Panc1 (cell line): ENCODE measurements around the gene PPP1R3E.

Experiments used
- POLR2AphosphoS5 ChIP-seq: IDR thresholded peaks from 2 replicates; pipeline ENCODE4 v1.6.1; 2012; ENCODE audit warnings: mild to moderate bottlenecking, low read depth, low read length, moderate library complexity
- SIN3A ChIP-seq: IDR thresholded peaks from 2 replicates; pipeline ENCODE4 v1.6.1; 2012; ENCODE audit warnings: low read depth, mild to moderate bottlenecking, low read length, moderate library complexity, borderline replicate concordance; ENCODE audit not compliant: insufficient read depth
- TF ChIP-seq, protein P1 (sequence below): fragments of 450-650 bp; IDR thresholded peaks from 2 replicates; pipeline ENCODE4 v1.5.1; 2017; ENCODE audit warnings: mild to moderate bottlenecking

DNA sequence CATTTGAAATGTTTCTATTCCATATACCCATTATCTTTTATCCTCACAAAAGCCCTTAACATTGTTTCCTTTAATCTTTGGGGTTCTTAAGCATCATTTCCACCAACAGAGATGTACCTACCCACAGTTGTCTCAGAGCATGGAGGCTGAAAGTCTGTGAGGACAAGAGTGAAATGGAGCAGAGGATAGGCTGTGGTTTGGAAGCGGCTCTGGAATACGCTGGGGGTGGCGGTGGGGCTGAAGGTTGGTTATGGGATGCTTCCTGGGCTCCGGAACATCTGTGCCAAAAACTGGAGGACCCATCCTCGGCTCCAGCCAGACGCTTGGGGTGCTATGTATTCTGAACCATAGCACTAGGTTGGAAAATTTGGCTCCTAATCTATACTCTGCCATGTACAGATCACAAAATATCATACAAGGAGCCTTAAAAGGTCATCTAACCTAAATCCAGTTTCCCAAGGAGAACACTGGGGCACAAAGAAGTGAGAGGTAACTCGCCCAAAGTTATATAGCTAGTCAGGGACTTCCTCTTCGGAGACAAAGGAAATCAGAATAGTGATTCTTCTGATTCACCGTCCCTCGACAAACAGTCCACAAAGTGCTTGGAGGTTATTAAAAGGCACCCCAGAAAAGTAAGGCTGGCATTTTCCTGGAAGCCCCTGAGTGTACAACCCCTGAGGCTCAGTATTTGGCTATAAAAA is 2.5 kb downstream of the PPP1R3E start:
- TF ChIP-seq, protein P1, sequence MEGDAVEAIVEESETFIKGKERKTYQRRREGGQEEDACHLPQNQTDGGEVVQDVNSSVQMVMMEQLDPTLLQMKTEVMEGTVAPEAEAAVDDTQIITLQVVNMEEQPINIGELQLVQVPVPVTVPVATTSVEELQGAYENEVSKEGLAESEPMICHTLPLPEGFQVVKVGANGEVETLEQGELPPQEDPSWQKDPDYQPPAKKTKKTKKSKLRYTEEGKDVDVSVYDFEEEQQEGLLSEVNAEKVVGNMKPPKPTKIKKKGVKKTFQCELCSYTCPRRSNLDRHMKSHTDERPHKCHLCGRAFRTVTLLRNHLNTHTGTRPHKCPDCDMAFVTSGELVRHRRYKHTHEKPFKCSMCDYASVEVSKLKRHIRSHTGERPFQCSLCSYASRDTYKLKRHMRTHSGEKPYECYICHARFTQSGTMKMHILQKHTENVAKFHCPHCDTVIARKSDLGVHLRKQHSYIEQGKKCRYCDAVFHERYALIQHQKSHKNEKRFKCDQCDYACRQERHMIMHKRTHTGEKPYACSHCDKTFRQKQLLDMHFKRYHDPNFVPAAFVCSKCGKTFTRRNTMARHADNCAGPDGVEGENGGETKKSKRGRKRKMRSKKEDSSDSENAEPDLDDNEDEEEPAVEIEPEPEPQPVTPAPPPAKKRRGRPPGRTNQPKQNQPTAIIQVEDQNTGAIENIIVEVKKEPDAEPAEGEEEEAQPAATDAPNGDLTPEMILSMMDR = no peak
- TF ChIP-seq POLR2AphosphoS5 = no peak
- TF ChIP-seq SIN3A = no peak
